ENCODE results near the gene PPFIBP2. TPM values are rescaled to one million over a fixed set of nuclear protein-coding genes. Genes with fewer than 3 reads are reported as not detected.

PPFIBP2 gene
- total RNA-seq, 1 donor from 2014 or later, result 112 TPM

GRCh38 chr11:7576726-7577290 is 63.0 kb downstream of the PPFIBP2 start:
- TF ChIP-seq CTCF (IDR thresholded peaks at IDR 0.05), result no peak
- intact Hi-C loops (cut with micrococcal nuclease), result no loop called here
- no peak for ATAC-seq (ENCODE audit: low read depth)
- Mint-ChIP-seq H3K36me3 (ENCODE audit: low read depth) (peaks cover 29% of the 10 kb centered on the region), H3K27ac (no peak overlapping the region), H3K9me3 (no peaks in the 10 kb centered on the region), H3K27me3 (no peaks in the 10 kb centered on the region), H3K4me1 (peaks cover 38% of the 10 kb centered on the region), H3K4me3 (no peak overlapping the region)
- ChIA-PET POLR2A (no interaction called here), CTCF (interaction anchor here (0.9 kb wide), 2 partner anchors 64 to 134 kb away, joined by 3 read pairs; no protein-coding TSS in a partner anchor)
- DNase-seq, result no peak

GRCh38 chr11:7577291-7578190 is 63.7 kb downstream of the PPFIBP2 start:
- Mint-ChIP-seq H3K36me3 (ENCODE audit: low read depth) (peaks cover 25% of the 10 kb centered on the region), H3K4me3 (no peak overlapping the region), H3K4me1 (peaks cover 38% of the 10 kb centered on the region), H3K27me3 (no peaks in the 10 kb centered on the region), H3K9me3 (no peaks in the 10 kb centered on the region), H3K27ac (no peak overlapping the region)
- no peak for ATAC-seq (ENCODE audit: low read depth)
- ChIA-PET CTCF (no interaction called here), POLR2A (interaction anchor here (1.3 kb wide), 1 partner anchor 56 kb away, joined by 4 read pairs; no protein-coding TSS in a partner anchor)
- no peak for DNase-seq
- no peak for TF ChIP-seq CTCF (IDR thresholded peaks at IDR 0.05)
- intact Hi-C loops (cut with micrococcal nuclease), result no loop called here

- no peak for TF ChIP-seq CTCF (IDR thresholded peaks at IDR 0.05)
- peaks cover 19% of the 10 kb centered on the region for H3K36me3 Mint-ChIP-seq (ENCODE audit: low read depth)
- H3K4me3 Mint-ChIP-seq, result no peak overlapping the region
- H3K9me3 Mint-ChIP-seq, result no peaks in the 10 kb centered on the region
- POLR2A ChIA-PET, result interaction anchor here (1.3 kb wide), 1 partner anchor 57 kb away, joined by 4 read pairs; no protein-coding TSS in a partner anchor
- no peak for ATAC-seq (ENCODE audit: low read depth)
- intact Hi-C loops (cut with micrococcal nuclease), result no loop called here
- CTCF ChIA-PET, result no interaction called here
- no peak overlapping the region for H3K27ac Mint-ChIP-seq
- H3K27me3 Mint-ChIP-seq, result no peaks in the 10 kb centered on the region
- peaks cover 38% of the 10 kb centered on the region for H3K4me1 Mint-ChIP-seq
- DNase-seq, result no peak
Measured at GRCh38 chr11:7578276-7578955, 64.6 kb downstream of the PPFIBP2 start.

GRCh38 chr11:7579361-7579791 is 65.6 kb downstream of the PPFIBP2 start:
- peaks cover 38% of the 10 kb centered on the region for H3K4me1 Mint-ChIP-seq
- ATAC-seq (ENCODE audit: low read depth) (no peak), DNase-seq (no peak)
- H3K9me3 Mint-ChIP-seq, result no peaks in the 10 kb centered on the region
- no peak for TF ChIP-seq CTCF (IDR thresholded peaks at IDR 0.05)
- peaks cover 19% of the 10 kb centered on the region for H3K36me3 Mint-ChIP-seq (ENCODE audit: low read depth)
- CTCF ChIA-PET, result no interaction called here
- H3K4me3 Mint-ChIP-seq, result no peak overlapping the region
- no peaks in the 10 kb centered on the region for H3K27me3 Mint-ChIP-seq
- POLR2A ChIA-PET, result interaction anchor here (0.7 kb wide), 1 partner anchor 58 kb away, joined by 4 read pairs; no protein-coding TSS in a partner anchor
- H3K27ac Mint-ChIP-seq, result no peak overlapping the region
- intact Hi-C loops (cut with micrococcal nuclease), result no loop called here

Measured in activated B cell treated with CpG ODN at 0.5 μM for 24 hours (primary cell).